Measurements from ENCODE around the gene AGRN.

- TF ChIP-seq YY1 (IDR thresholded peaks at IDR 0.05; ENCODE audit: low read depth) (no peak), RAD21 (IDR thresholded peaks at IDR 0.05; ENCODE audit: low read depth) (no peak), MAX (IDR thresholded peaks at IDR 0.05) (no peak), TAF1 (IDR thresholded peaks at IDR 0.05; ENCODE audit: low read depth) (no peak), USF1 (IDR thresholded peaks at IDR 0.05) (no peak)
Measured at GRCh38 chr1:1082239-1082775, 62.4 kb downstream of the AGRN start.
